Measurements from ENCODE around the gene GPR101.
"Not testable (repeated sequence)": the region's sequence is repeated elsewhere in the genome, so short reads cannot be mapped to it uniquely, and the experiment has no call there.

GRCh38 chrX:137000236-137000635, 33.6 kb downstream of the GPR101 start:
- not testable (repeated sequence) for TF ChIP-seq POLR2A (IDR thresholded peaks at IDR 0.05; ENCODE audit: low read depth, low read length); ZNF687 (IDR thresholded peaks at IDR 0.05); MYC (IDR thresholded peaks at IDR 0.05; ENCODE audit: insufficient read depth, insufficient read length, insufficient replicate concordance, low read length, severe bottlenecking); USF2 (IDR thresholded peaks at IDR 0.05; ENCODE audit: borderline replicate concordance, low read depth, low read length); POLR2AphosphoS5 (IDR thresholded peaks at IDR 0.05; ENCODE audit: low read length); NR2C1 (IDR thresholded peaks at IDR 0.05); EZH2 (IDR thresholded peaks at IDR 0.05; ENCODE audit: borderline replicate concordance, control insufficient read depth, low read depth, low read length); JUNB (IDR thresholded peaks at IDR 0.05); CREM (IDR thresholded peaks at IDR 0.05; ENCODE audit: low read depth); RFX5 (IDR thresholded peaks at IDR 0.05; ENCODE audit: low read depth, low read length); GATAD2B (conservative IDR thresholded peaks at IDR 0.05; ENCODE audit: low read depth); MEF2A (IDR thresholded peaks at IDR 0.05; ENCODE audit: insufficient read depth, low read depth, low read length); ZNF274 (IDR thresholded peaks at IDR 0.05; ENCODE audit: insufficient read depth, insufficient read length)

All from GM12878 (cell line).